Sigmoid colon (tissue), 7 donors: ENCODE data around the gene ZNF101. TPM values are rescaled to one million over a fixed set of nuclear protein-coding genes. Genes with fewer than 3 reads are reported as not detected.
"Not testable (repeated sequence)": the region's sequence is repeated elsewhere in the genome, so short reads cannot be mapped to it uniquely, and the experiment has no call there.

ENCODE experiments used
- DNase-seq: peaks from one replicate; pipeline ENCODE4 v3.0.0-alpha.2; 2019
- H3K27ac ChIP-seq, 4 donors: fragments of 200-600 bp; sonication (generic); one replicate each; pipeline ENCODE4 v1.5.1; 2016 to 2019; ENCODE audit warnings: mild to moderate bottlenecking in 1 of 4
- H3K27me3 ChIP-seq, 3 donors: fragments of 200-600 bp; sonication (generic); one replicate each; pipeline ENCODE4 v1.5.1; 2019; ENCODE audit warnings: mild to moderate bottlenecking in 1 of 3
- H3K36me3 ChIP-seq, 4 donors: fragments of 200-600 bp; sonication (generic); one replicate each; pipeline ENCODE4 v1.5.1; 2016 to 2019
- H3K4me1 ChIP-seq, 4 donors: fragments of 200-600 bp; sonication (generic); one replicate each; pipeline ENCODE4 v1.5.1; 2017 to 2019
- H3K4me3 ChIP-seq, 4 donors: fragments of 200-600 bp; sonication (generic); one replicate each; pipeline ENCODE4 v1.5.1; 2017 to 2019; ENCODE audit warnings: mild to moderate bottlenecking in 2 of 4, moderate library complexity in 1 of 4
- H3K9me3 ChIP-seq, 4 donors: fragments of 200-600 bp in 3 of 4; sonication (generic) in 3 of 4; one replicate each; pipeline versions ENCODE4 v1.5.1 to v1.6.1; 2013 to 2019
- CTCF ChIP-seq, 4 experiments: fragments of 450-650 bp in 3 of 4; fragments of 200-600 bp in 1 of 4; IDR thresholded peaks; one replicate each; pipeline ENCODE4 v1.5.1; 2016 to 2019; ENCODE audit warnings: antibody characterized with exemption in 4 of 4, mild to moderate bottlenecking in 3 of 4, moderate library complexity in 2 of 4
- EP300 ChIP-seq, 4 donors: sonication (generic); formaldehyde crosslinking; IDR thresholded peaks; one replicate each; pipeline ENCODE4 v1.6.1; 2017; ENCODE audit warnings: antibody characterized with exemption in 4 of 4
- POLR2A ChIP-seq, 2 donors: fragments of 450-650 bp; IDR thresholded peaks; one replicate each; pipeline ENCODE4 v1.6.1; 2016; ENCODE audit warnings: antibody characterized with exemption in 2 of 2, mild to moderate bottlenecking in 2 of 2, moderate library complexity in 2 of 2
- POLR2AphosphoS5 ChIP-seq, 4 donors: sonication (generic); formaldehyde crosslinking; IDR thresholded peaks; one replicate each; pipeline ENCODE4 v1.6.1; 2017; ENCODE audit warnings: antibody characterized with exemption in 4 of 4
- WGBS, 2 donors: extraction: QIAGEN DNeasy Blood & Tissue Kit; methylation state at CpG; one replicate each; pipeline ENCODE4 v1.1.7; 2013; 5-methylcytosine and 5-hydroxymethylcytosine counted together
- intact Hi-C: fragments of 100-400 bp; cut with DNase I; formaldehyde crosslinking; loops from one replicate; pipeline ENCODE4 v1.15.1; 2023
- polyA plus RNA-seq, 3 donors: library from polyadenylated mRNA; stranded (reverse); fragments of 200-250 nt; gene quantifications; one replicate each; pipeline ENCODE4 v1.2.3, GENCODE V29; 2013
- total RNA-seq, 4 donors: library from RNA; depleted of rRNA; stranded (reverse); fragments of >200 nt; gene quantifications; one replicate each; pipeline ENCODE4 v1.1.0, GENCODE V29; 2016
- donor health status: healthy with polysubstance abuse.
- donor health status: Bipolar disorder and iron deficiency.
- donor health status: healthy.

The ZNF101 gene
- total and polyA plus RNA-seq, 7 donors: 4.7 to 24.2 (median 6.4) TPM

DNA sequence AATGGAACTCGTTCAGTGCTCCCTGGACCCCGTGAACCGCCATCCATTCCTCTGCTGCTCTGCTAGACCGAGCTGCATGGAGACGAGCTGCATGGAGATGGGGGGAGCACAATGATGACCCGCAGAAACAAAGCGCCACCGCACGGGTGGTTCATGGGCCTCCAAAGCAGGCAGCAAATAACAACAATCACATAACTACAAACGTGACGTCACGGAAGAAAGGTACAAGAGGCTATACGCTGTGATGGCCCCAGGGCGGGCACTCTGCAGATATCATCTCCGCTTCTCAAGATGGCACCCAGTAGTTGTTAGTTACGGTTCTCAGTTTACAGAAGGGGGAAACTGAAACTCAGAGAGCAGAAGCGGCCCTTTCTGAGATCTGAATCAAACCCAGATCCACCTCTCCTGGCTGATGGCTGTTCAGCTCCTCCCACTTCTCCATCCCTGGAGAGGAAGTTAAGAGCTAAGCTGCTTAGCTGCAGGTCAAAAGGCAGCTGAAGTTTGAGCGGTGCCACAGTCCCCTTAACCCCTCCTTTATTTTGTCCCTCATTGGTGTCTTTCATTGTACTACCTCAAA, 6.9 kb upstream of the ZNF101 start:
- Histone ChIP-seq H3K27ac (peak overlapping the region in 1 of 4 donors; percentile 91), H3K9me3 (no peaks in the 10 kb centered on the region), H3K36me3 (peaks cover 8 to 36% (median 25%) of the 10 kb centered on the region in 4 donors), H3K4me3 (no peak overlapping the region), H3K4me1 (peaks cover 0 to 26% (median 22%) of the 10 kb centered on the region in 4 donors), H3K27me3 (no peaks in the 10 kb centered on the region)
- intact Hi-C loops: loop anchor here (2.0 to 10.0 kb wide), 5 partner anchors 115 to 597 kb away; partner anchors contain the start of genes GATAD2A, SLC25A42 and ZNF682
- WGBS, 2 donors: 76 to 81% methylated on average over 18 of the region's 18 CpGs
- no peak for TF ChIP-seq POLR2AphosphoS5 (IDR thresholded peaks at IDR 0.05)
- no peak for TF ChIP-seq EP300 (IDR thresholded peaks at IDR 0.05)
- TF ChIP-seq POLR2A (IDR thresholded peaks at IDR 0.05): no peak
- DNase-seq: peak; percentile 53

DNA sequence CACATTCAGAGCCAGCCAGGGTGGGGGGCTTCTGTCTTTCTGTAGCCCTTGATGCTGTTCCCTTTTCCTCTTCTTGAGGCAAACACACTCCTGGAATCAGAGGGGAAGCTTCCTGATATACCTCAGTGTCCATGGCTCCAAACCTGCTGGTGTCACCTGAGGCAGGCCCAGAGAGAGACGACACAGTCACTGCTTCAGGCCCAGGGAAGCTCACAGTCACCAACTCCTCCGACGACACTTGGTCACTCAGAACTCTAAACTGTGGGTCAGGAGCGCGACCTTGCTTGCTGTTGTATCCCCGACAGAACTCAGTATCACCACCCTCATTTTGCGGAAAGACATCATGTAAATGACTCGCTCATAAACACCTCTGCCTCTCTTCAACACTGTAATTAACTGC, 6.3 kb upstream of the ZNF101 start:
- Histone ChIP-seq H3K27ac (peak overlapping the region in 3 of 4 donors; percentile 87 to 91 (median 91)), H3K27me3 (no peaks in the 10 kb centered on the region), H3K9me3 (no peaks in the 10 kb centered on the region), H3K36me3 (peaks cover 3 to 30% (median 19%) of the 10 kb centered on the region in 4 donors), H3K4me1 (peaks cover 0 to 26% (median 22%) of the 10 kb centered on the region in 4 donors), H3K4me3 (peak overlapping the region in 3 of 4 donors; percentile 86 to 97 (median 92))
- peak; percentile 52 for DNase-seq
- intact Hi-C loops: loop anchor here (2.0 to 10.0 kb wide), 5 partner anchors 114 to 598 kb away; partner anchors contain the start of genes GATAD2A, SLC25A42 and ZNF682
- TF ChIP-seq CTCF (IDR thresholded peaks at IDR 0.05) (no peak), EP300 (IDR thresholded peaks at IDR 0.05) (no peak), POLR2AphosphoS5 (IDR thresholded peaks at IDR 0.05) (no peak), POLR2A (IDR thresholded peaks at IDR 0.05) (no peak)
- 83% methylated on average over 8 of the region's 8 CpGs for WGBS, 2 donors

DNA sequence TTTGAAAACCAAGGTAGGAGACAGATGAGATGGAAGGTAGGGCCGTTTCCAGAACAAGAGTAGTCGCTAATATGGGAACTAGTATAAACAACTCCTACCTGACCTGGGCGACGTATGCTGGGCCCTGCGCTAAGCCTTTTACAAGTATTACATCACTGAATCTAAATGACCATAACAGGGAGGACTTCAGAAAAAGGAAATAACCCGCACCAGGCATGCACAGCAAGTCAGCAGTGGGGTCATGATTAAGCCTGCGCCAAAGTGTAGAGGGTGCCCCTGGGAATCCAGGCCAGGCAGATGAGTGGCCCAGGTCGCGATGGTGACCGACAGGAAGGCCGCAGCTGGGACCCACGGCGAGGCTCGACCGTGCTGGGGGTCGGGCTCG, 5.8 kb upstream of the ZNF101 start:
- Histone ChIP-seq H3K27ac (peak overlapping the region; percentile 87 to 92 (median 91)), H3K9me3 (no peaks in the 10 kb centered on the region), H3K27me3 (no peaks in the 10 kb centered on the region), H3K4me3 (peak overlapping the region; percentile 71 to 97 (median 89)), H3K36me3 (peaks cover 0 to 25% (median 14%) of the 10 kb centered on the region in 4 donors), H3K4me1 (peaks cover 0 to 28% (median 22%) of the 10 kb centered on the region in 4 donors)
- intact Hi-C loops: loop anchor here (2.0 to 10.0 kb wide), 5 partner anchors 114 to 598 kb away; partner anchors contain the start of genes GATAD2A, SLC25A42 and ZNF682
- 2 to 12% methylated on average over 17 of the region's 17 CpGs for whole genome bisulfite sequencing, 2 donors
- TF ChIP-seq EP300 (IDR thresholded peaks at IDR 0.05) (no peak), CTCF (IDR thresholded peaks at IDR 0.05) (no peak), POLR2AphosphoS5 (IDR thresholded peaks at IDR 0.05) (no peak), POLR2A (IDR thresholded peaks at IDR 0.05) (no peak)
- no peak for DNase-seq

- H3K36me3 ChIP-seq: peaks cover 0 to 18% (median 10%) of the 10 kb centered on the region in 4 donors
- 0 to 1% methylated on average over 85 of the region's 85 CpGs for WGBS, 2 donors
- intact Hi-C loops: loop anchor here (2.0 to 10.0 kb wide), 5 partner anchors 113 to 599 kb away; partner anchors contain the start of genes GATAD2A, SLC25A42 and ZNF682
- no peaks in the 10 kb centered on the region for H3K27me3 ChIP-seq
- H3K4me1 ChIP-seq: peaks cover 0 to 33% (median 27%) of the 10 kb centered on the region in 4 donors
- TF ChIP-seq CTCF (IDR thresholded peaks at IDR 0.05): no peak
- peak; percentile 31 to 40 for TF ChIP-seq POLR2A (IDR thresholded peaks at IDR 0.05)
- no peak for TF ChIP-seq EP300 (IDR thresholded peaks at IDR 0.05)
- TF ChIP-seq POLR2AphosphoS5 (IDR thresholded peaks at IDR 0.05): peak; percentile 53 to 79 (median 66)
- H3K4me3 ChIP-seq: peak within 1 kb of the TSS; percentile 71 to 97 (median 89)
- peak within 1 kb of the TSS; percentile 87 to 92 (median 91) for H3K27ac ChIP-seq
- H3K9me3 ChIP-seq: no peaks in the 10 kb centered on the region
- peak; percentile 98 for DNase-seq
Measured at GRCh38 chr19:19663256-19664120, 5.2 kb upstream of the ZNF101 start, which contains the start of gene ATP13A1. Gene ATP13A1, minus strand, starts transcription at chr19:19663676. Its CDS starts 10 bp downstream, at chr19:19663666.

- H3K9me3 ChIP-seq: not testable (repeated sequence)
Measured at GRCh38 chr19:19665420-19665948, 3.2 kb upstream of the ZNF101 start.

More at GRCh38 chr19:19665420-19665948, 3.2 kb upstream of the ZNF101 start:
- intact Hi-C loops: loop anchor here (5.0 to 10.0 kb wide), 5 partner anchors 67 to 601 kb away; partner anchors contain the start of genes GATAD2A, SLC25A42, ZNF14 and ZNF506
- not testable (repeated sequence) for H3K27ac ChIP-seq, H3K4me3 ChIP-seq, H3K27me3 ChIP-seq, H3K36me3 ChIP-seq, DNase-seq
- H3K4me1 ChIP-seq: peaks cover 0 to 47% (median 38%) of the 10 kb centered on the region in 4 donors
- WGBS, 2 donors: 97% methylated on average over 22 of the region's 22 CpGs
